Natural killer cell treated with Interleukin-12 subunit alpha and Interleukin-12 subunit beta and Interleukin-15 and Interleukin-18, amount 100 ng/mL, for 72 hours (primary cell): Measurements from ENCODE around the gene ZNF775. TPM values are rescaled to one million over a fixed set of nuclear protein-coding genes. Genes with fewer than 3 reads are reported as not detected.
A peak's percentile ranks its signal among the peaks of the same experiment; 100 is the strongest.

ENCODE experiments used
- ATAC-seq, 2 donors: fragments of 150-1000 bp; cut with Tn5 transposase in 1 of 2; sonication (Bioruptor Pico), chemical (Tn5 transposase) in 1 of 2; 2 replicates each; pipeline ENCODE4 v1.10.0; 2021
- DNase-seq: peaks from one replicate; pipeline ENCODE4 v3.0.0; 2022; ENCODE audit warnings: low spot score
- H3K27ac Mint-ChIP-seq, 2 donors: 1 replicate in 1 of 2; 2 replicates in 1 of 2; pipeline ENCODE4 v1.8.0; 2022; ENCODE audit warnings: mixed read lengths in 2 of 2, mild to moderate bottlenecking in 1 of 2, moderate library complexity in 1 of 2
- H3K27me3 Mint-ChIP-seq, 2 donors: 1 replicate in 1 of 2; 2 replicates in 1 of 2; pipeline ENCODE4 v1.8.0; 2022; ENCODE audit warnings: mixed read lengths in 2 of 2
- H3K36me3 Mint-ChIP-seq: one replicate; pipeline ENCODE4 v1.8.0; 2022; ENCODE audit warnings: mixed read lengths
- H3K4me1 Mint-ChIP-seq, 2 donors: 1 replicate in 1 of 2; 2 replicates in 1 of 2; pipeline ENCODE4 v1.8.0; 2022; ENCODE audit warnings: low read depth in 2 of 2, mixed read lengths in 2 of 2, mild to moderate bottlenecking in 1 of 2
- H3K4me3 Mint-ChIP-seq: one replicate; pipeline ENCODE4 v1.8.0; 2022; ENCODE audit warnings: mixed read lengths
- H3K9me3 Mint-ChIP-seq: 2 replicates; pipeline ENCODE4 v1.8.0; 2022; ENCODE audit warnings: mixed read lengths
- total RNA-seq, 2 donors: library from RNA; stranded (reverse); gene quantifications; one replicate each; pipeline ENCODE4 v1.2.3, GENCODE V29; 2022

Gene ZNF775
- total RNA-seq, 2 donors from 2014 or later, result 4.0 to 5.1 TPM

GRCh38 chr7:150368096-150368883 lies 10.8 kb upstream of the ZNF775 start, which contains the start of gene REPIN1:
TSS of gene REPIN1 (plus strand) at chr7:150368822. CDS start at chr7:150369712, 890 bp downstream.
- Mint-ChIP-seq H3K27me3 (no peaks in the 10 kb centered on the region), H3K27ac (peak within 1 kb of the TSS; percentile 89 to 90), H3K4me3 (peak within 1 kb of the TSS; percentile 93), H3K36me3 (no peaks in the 10 kb centered on the region), H3K9me3 (no peaks in the 10 kb centered on the region), H3K4me1 (peaks cover 15 to 20% of the 10 kb centered on the region in 2 donors)
- DNase-seq, result peak; percentile 93
- ATAC-seq, result peak; percentile 85 to 90

GRCh38 chr7:150368884-150369747 lies 10.0 kb upstream of the ZNF775 start:
- no peaks in the 10 kb centered on the region for H3K9me3 Mint-ChIP-seq
- no peaks in the 10 kb centered on the region for H3K36me3 Mint-ChIP-seq
- peak in 1 of 2 donors; percentile 61 for ATAC-seq

GRCh38 chr7:150369748-150370501 lies 9.2 kb upstream of the ZNF775 start:
- no peak for DNase-seq
- no peak for ATAC-seq
- peaks cover 9 to 21% of the 10 kb centered on the region in 2 donors for H3K4me1 Mint-ChIP-seq

More at GRCh38 chr7:150368884-150369747, 10.0 kb upstream of the ZNF775 start:
- no peaks in the 10 kb centered on the region for H3K27me3 Mint-ChIP-seq
- peak; percentile 70 for DNase-seq
- peak overlapping the region; percentile 89 to 90 for H3K27ac Mint-ChIP-seq
- peaks cover 10 to 19% of the 10 kb centered on the region in 2 donors for H3K4me1 Mint-ChIP-seq
- H3K4me3 Mint-ChIP-seq, result peak overlapping the region; percentile 93

GRCh38 chr7:150370612-150371071 lies 8.5 kb upstream of the ZNF775 start:
- no peak overlapping the region for H3K27ac Mint-ChIP-seq

More at GRCh38 chr7:150369748-150370501, 9.2 kb upstream of the ZNF775 start:
- H3K4me3 Mint-ChIP-seq, result peak overlapping the region; percentile 93
- peak overlapping the region; percentile 89 to 90 for H3K27ac Mint-ChIP-seq
- no peaks in the 10 kb centered on the region for H3K36me3 Mint-ChIP-seq
- H3K9me3 Mint-ChIP-seq, result no peaks in the 10 kb centered on the region
- no peaks in the 10 kb centered on the region for H3K27me3 Mint-ChIP-seq

GRCh38 chr7:150371131-150371995 lies 7.8 kb upstream of the ZNF775 start:
- peaks cover 14 to 26% of the 10 kb centered on the region in 2 donors for H3K4me1 Mint-ChIP-seq
- no peaks in the 10 kb centered on the region for H3K27me3 Mint-ChIP-seq
- H3K4me3 Mint-ChIP-seq, result no peak overlapping the region
- DNase-seq (peak; percentile 5), ATAC-seq (no peak)
- H3K27ac Mint-ChIP-seq, result no peak overlapping the region
- no peaks in the 10 kb centered on the region for H3K36me3 Mint-ChIP-seq
- H3K9me3 Mint-ChIP-seq, result no peaks in the 10 kb centered on the region

More at GRCh38 chr7:150370612-150371071, 8.5 kb upstream of the ZNF775 start:
- H3K4me1 Mint-ChIP-seq, result peaks cover 9 to 21% of the 10 kb centered on the region in 2 donors
- H3K27me3 Mint-ChIP-seq, result no peaks in the 10 kb centered on the region
- DNase-seq (no peak), ATAC-seq (no peak)
- peak overlapping the region; percentile 38 for H3K4me3 Mint-ChIP-seq
- no peaks in the 10 kb centered on the region for H3K36me3 Mint-ChIP-seq
- no peaks in the 10 kb centered on the region for H3K9me3 Mint-ChIP-seq

GRCh38 chr7:150371996-150372270 lies 7.2 kb upstream of the ZNF775 start:
- H3K4me1 Mint-ChIP-seq, result peaks cover 14 to 29% of the 10 kb centered on the region in 2 donors
- H3K27ac Mint-ChIP-seq, result no peak overlapping the region
- no peak for DNase-seq
- no peaks in the 10 kb centered on the region for H3K36me3 Mint-ChIP-seq
- ATAC-seq, result no peak
- H3K9me3 Mint-ChIP-seq, result no peaks in the 10 kb centered on the region
- no peak overlapping the region for H3K4me3 Mint-ChIP-seq
- H3K27me3 Mint-ChIP-seq, result no peaks in the 10 kb centered on the region

GRCh38 chr7:150372271-150373048 lies 6.7 kb upstream of the ZNF775 start:
- Mint-ChIP-seq H3K27me3 (no peaks in the 10 kb centered on the region), H3K27ac (no peak overlapping the region), H3K36me3 (no peaks in the 10 kb centered on the region), H3K4me1 (peaks cover 16 to 30% of the 10 kb centered on the region in 2 donors), H3K9me3 (no peaks in the 10 kb centered on the region), H3K4me3 (no peak overlapping the region)
- DNase-seq (no peak), ATAC-seq (no peak)

- Mint-ChIP-seq H3K9me3 (no peaks in the 10 kb centered on the region), H3K27ac (peak overlapping the region in 1 of 2 donors; percentile 79), H3K4me1 (peaks cover 20 to 35% of the 10 kb centered on the region in 2 donors)
Measured at GRCh38 chr7:150373049-150373801, 5.9 kb upstream of the ZNF775 start.

GRCh38 chr7:150374026-150374425 lies 5.1 kb upstream of the ZNF775 start:
- H3K9me3 Mint-ChIP-seq, result no peaks in the 10 kb centered on the region
- no peak overlapping the region for H3K4me3 Mint-ChIP-seq
- ATAC-seq (no peak), DNase-seq (peak; percentile 56)
- H3K27me3 Mint-ChIP-seq, result no peaks in the 10 kb centered on the region
- H3K27ac Mint-ChIP-seq, result peak overlapping the region in 1 of 2 donors; percentile 79
- no peaks in the 10 kb centered on the region for H3K36me3 Mint-ChIP-seq
- H3K4me1 Mint-ChIP-seq, result peaks cover 19 to 36% of the 10 kb centered on the region in 2 donors

More at GRCh38 chr7:150373049-150373801, 5.9 kb upstream of the ZNF775 start:
- ATAC-seq (no peak), DNase-seq (no peak)
- no peak overlapping the region for H3K4me3 Mint-ChIP-seq
- H3K36me3 Mint-ChIP-seq, result no peaks in the 10 kb centered on the region
- no peaks in the 10 kb centered on the region for H3K27me3 Mint-ChIP-seq

- peak; percentile 18 for DNase-seq
- Mint-ChIP-seq H3K27ac (peak overlapping the region in 1 of 2 donors; percentile 79), H3K27me3 (no peaks in the 10 kb centered on the region), H3K4me1 (peaks cover 15 to 33% of the 10 kb centered on the region in 2 donors), H3K36me3 (no peaks in the 10 kb centered on the region), H3K4me3 (no peak overlapping the region), H3K9me3 (no peaks in the 10 kb centered on the region)
- ATAC-seq, result no peak
Measured at GRCh38 chr7:150374472-150374871, 4.7 kb upstream of the ZNF775 start.

- H3K27me3 Mint-ChIP-seq, result no peaks in the 10 kb centered on the region
- H3K27ac Mint-ChIP-seq, result peak overlapping the region; percentile 21 to 33
Measured at GRCh38 chr7:150375662-150376521, 3.2 kb upstream of the ZNF775 start.

More at GRCh38 chr7:150375662-150376521, 3.2 kb upstream of the ZNF775 start:
- Mint-ChIP-seq H3K36me3 (no peaks in the 10 kb centered on the region), H3K4me1 (peaks cover 26 to 33% of the 10 kb centered on the region in 2 donors), H3K4me3 (peak overlapping the region; percentile 15), H3K9me3 (no peaks in the 10 kb centered on the region)
- ATAC-seq (no peak), DNase-seq (no peak)
